Activated naive CD4-positive, alpha-beta T cell treated with anti-CD3 and anti-CD28 coated beads, Interleukin-2, amount 50 U/mL, for 72 hours (primary cell): ENCODE data around the gene TAF4B. TPM values are rescaled to one million over a fixed set of nuclear protein-coding genes. Genes with fewer than 3 reads are reported as not detected.

Source experiments
- total RNA-seq, 2 donors: library from RNA; stranded (reverse); gene quantifications; one replicate each; pipeline ENCODE4 v1.2.3, GENCODE V29; 2022

TAF4B gene
- total RNA-seq, 2 donors from 2014 or later, result 12.7 to 29.1 TPM

Other genes starting within 250 kb of the TAF4B start
- 10 to 100 TPM; 40.2 to 88.1 TPM for gene SS18, start 135.8 kb upstream of the TAF4B start, total RNA-seq
- gene PSMA8, start 92.6 kb upstream of the TAF4B start, total RNA-seq, result under 1 TPM; 0.45 to 0.73 TPM